GM20000 (cell line): ENCODE measurements around the gene OSBPL10.

Experiments
- DNase-seq: peaks from one replicate; pipeline ENCODE4 v3.0.0; 2012; ENCODE audit warnings: low spot score
- CTCF ChIP-seq: IDR thresholded peaks from 2 replicates; pipeline ENCODE4 v1.5.1; 2012; ENCODE audit warnings: mild to moderate bottlenecking, control low read depth; ENCODE audit errors: extremely low read depth, missing control alignments

The OSBPL10 gene

GRCh38 chr3:31770822-31771326 is 210.2 kb downstream of the OSBPL10 start:
- no peak for TF ChIP-seq CTCF
- no peak for DNase-seq

DNA sequence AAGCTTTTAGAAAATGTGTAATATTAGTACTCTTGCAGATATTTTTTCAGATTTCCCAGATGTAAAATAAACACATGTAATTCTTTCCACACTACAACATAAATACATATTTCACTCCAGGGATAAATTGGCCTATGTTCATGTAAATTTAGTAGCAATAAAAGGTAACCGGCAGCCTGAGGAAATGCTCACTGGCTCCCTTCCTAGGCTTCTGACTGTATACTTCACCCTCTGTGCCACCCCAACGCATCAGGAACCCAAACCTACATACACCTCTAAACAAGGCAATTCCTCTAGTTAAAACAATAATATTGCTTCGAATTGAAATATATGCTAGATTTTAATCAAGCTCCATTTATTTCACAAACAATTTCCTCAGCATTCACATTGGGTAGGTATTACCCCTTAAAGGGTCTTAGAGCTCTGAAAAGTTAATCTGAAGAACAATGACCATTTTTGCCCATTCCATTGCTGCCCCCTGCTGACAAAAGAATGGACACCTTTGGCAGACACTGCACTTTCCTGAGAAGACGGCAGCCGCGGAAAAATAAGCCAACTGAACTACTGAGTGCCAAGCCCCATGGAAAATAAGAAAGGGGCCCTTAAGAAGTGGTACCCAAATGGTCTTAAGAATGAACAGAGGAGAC is 212.5 kb downstream of the OSBPL10 start:
- TF ChIP-seq CTCF, result peak; percentile 36
- peak; percentile 12 for DNase-seq

DNA sequence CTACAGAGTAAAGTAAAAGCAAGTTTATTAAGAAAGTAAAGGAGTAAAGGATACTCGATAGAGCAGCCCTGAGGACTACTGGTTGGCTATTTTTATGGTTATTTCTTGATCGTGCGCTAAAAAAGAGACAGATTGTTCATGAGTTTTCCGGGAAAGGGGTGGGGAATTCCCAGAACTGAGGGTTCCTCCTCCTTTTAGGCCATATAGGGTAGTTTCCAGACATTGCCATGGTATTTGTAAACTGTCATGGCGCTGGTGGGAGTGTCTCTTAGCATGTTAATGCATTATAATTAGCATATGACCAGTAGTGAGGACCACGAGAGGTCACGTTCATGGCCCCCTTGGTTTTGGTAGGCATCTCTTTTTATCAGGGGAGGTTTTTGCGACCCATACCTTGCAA is 213.1 kb downstream of the OSBPL10 start:
- no peak for DNase-seq
- TF ChIP-seq CTCF, result no peak

GRCh38 chr3:31766669-31767068 is 214.4 kb downstream of the OSBPL10 start:
- DNase-seq, result no peak
- TF ChIP-seq CTCF, result no peak

- DNase-seq, result no peak
- TF ChIP-seq CTCF, result no peak
Observed at GRCh38 chr3:31765871-31766270, 215.2 kb downstream of the OSBPL10 start.

GRCh38 chr3:31763731-31764130 is 217.3 kb downstream of the OSBPL10 start:
- DNase-seq, result no peak
- TF ChIP-seq CTCF, result no peak

GRCh38 chr3:31762888-31763351 is 218.1 kb downstream of the OSBPL10 start:
- TF ChIP-seq CTCF, result no peak

More at GRCh38 chr3:31762888-31763351, 218.1 kb downstream of the OSBPL10 start:
- no peak for DNase-seq
